Measurements from ENCODE around the gene GADD45A. TPM values are rescaled to one million over a fixed set of nuclear protein-coding genes. Genes with fewer than 3 reads are reported as not detected.

GADD45A gene
- total and polyA plus RNA-seq, 9 of the 15 experiments (the other 6 are each of a cell fraction or from before 2014, with no cell fraction given), result 21.3 to 156 (median 62.1) TPM

GRCh38 chr1:67700692-67701410, 15.8 kb downstream of the GADD45A start (continued):
- TF ChIP-seq SNAPC5 (CRISPR knock-in tag; IDR thresholded peaks at IDR 0.05), result no peak
- no peak for TF ChIP-seq DLX4 (CRISPR knock-in tag; IDR thresholded peaks at IDR 0.05)
- no peak for TF ChIP-seq ZNF445 (CRISPR knock-in tag; IDR thresholded peaks at IDR 0.05; ENCODE audit: low read depth)
- TF ChIP-seq FOS (IDR thresholded peaks at IDR 0.05; ENCODE audit: extremely low read depth, insufficient read length), result peak; percentile 54
- no peak for TF ChIP-seq TFAM (CRISPR knock-in tag; conservative IDR thresholded peaks at IDR 0.05)
- TF ChIP-seq RFX1 (IDR thresholded peaks at IDR 0.05), result no peak
- peak; percentile 88 for TF ChIP-seq ZNF592 (IDR thresholded peaks at IDR 0.05)
- TF ChIP-seq HDAC1 (IDR thresholded peaks at IDR 0.05), result peak in 1 of 2 experiments; percentile 71; a peak in 2 of 4 replicates
- peak; percentile 75 for TF ChIP-seq GABPB1 (CRISPR knock-in tag; IDR thresholded peaks at IDR 0.05)
- TF ChIP-seq TSHZ1 (CRISPR knock-in tag; IDR thresholded peaks at IDR 0.05), result no peak
- TF ChIP-seq HEY1 (CRISPR knock-in tag; IDR thresholded peaks at IDR 0.05; ENCODE audit: borderline replicate concordance), result no peak
- 0 out of 2 replicates have a peak, but pooled peaks have one; percentile 28 for TF ChIP-seq MBD2 (IDR thresholded peaks at IDR 0.05; ENCODE audit: borderline replicate concordance, low read depth)
- no peak for TF ChIP-seq E2F8 (IDR thresholded peaks at IDR 0.05; ENCODE audit: low read depth, partially characterized antibody)
